ENCODE results near the gene IL3.

IL3 gene

DNA sequence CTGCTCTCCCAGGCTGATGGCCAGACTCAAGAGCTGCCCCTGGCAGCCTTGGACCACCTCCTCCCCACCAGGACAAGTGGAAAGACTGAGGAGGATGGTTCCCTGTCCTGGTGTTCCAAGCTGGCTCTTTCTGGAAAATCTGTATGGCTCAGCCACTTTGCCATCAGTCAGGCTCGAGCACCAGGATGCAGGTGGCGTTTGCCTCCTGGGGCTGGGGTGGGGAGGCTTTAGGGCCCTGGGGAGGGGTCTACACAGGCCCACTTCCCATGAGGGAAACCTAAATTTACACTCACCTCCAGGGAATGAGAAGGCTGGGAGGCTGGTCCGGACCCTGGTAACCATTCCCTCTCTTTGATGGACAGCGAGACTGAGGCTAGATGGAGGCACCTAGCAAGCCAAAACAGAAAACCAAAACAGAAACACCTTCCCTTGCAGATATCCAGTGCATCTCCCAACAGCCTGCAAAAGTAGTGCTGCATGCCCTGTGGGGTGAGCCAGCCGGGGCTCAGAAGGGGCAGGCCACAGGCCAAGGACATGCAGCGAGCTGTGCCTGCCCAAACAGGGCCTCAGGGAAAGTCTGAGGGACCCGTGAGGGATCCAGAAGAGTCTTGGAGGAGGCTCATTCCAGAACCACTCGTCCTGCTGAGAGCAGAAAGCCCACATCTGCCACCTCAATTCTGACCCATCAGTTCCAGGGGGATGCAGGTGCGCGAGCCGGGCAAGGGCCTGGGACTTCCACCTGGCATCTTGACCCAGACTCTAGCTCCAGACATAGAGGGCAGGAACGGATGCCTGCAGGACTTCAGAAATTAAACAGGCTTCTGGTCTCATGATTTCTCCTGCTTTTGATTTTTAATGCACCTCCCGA is 7.7 kb downstream of the IL3 start:
- H2AFZ ChIP-seq (ENCODE audit: low read length, unreplicated experiment), result no peak overlapping the region
- H3K4me1 ChIP-seq (ENCODE audit: control insufficient read depth, insufficient read depth, low read length, unreplicated experiment), result peaks cover 11% of the 10 kb centered on the region
- H3K79me2 ChIP-seq (ENCODE audit: control insufficient read depth, insufficient read depth, low read length, unreplicated experiment), result no peaks in the 10 kb centered on the region
- H3K4me3 ChIP-seq (ENCODE audit: low read depth, low read length), result no peak overlapping the region
- H3K27me3 ChIP-seq (ENCODE audit: insufficient read depth, low read length), result no peaks in the 10 kb centered on the region
- H3K27ac ChIP-seq (ENCODE audit: low read depth, low read length), result no peak overlapping the region
- no peaks in the 10 kb centered on the region for H3K36me3 ChIP-seq (ENCODE audit: insufficient read depth, low read length)

- Histone ChIP-seq H3K4me3 (ENCODE audit: low read depth, low read length) (no peak overlapping the region), H3K27me3 (ENCODE audit: insufficient read depth, low read length) (no peaks in the 10 kb centered on the region), H3K36me3 (ENCODE audit: insufficient read depth, low read length) (no peaks in the 10 kb centered on the region), H3K27ac (ENCODE audit: low read depth, low read length) (no peak overlapping the region), H3K4me1 (ENCODE audit: control insufficient read depth, insufficient read depth, low read length, unreplicated experiment) (peaks cover 25% of the 10 kb centered on the region), H2AFZ (ENCODE audit: low read length, unreplicated experiment) (no peak overlapping the region), H3K79me2 (ENCODE audit: control insufficient read depth, insufficient read depth, low read length, unreplicated experiment) (no peaks in the 10 kb centered on the region)
Observed at GRCh38 chr5:132069561-132069960, 9.1 kb downstream of the IL3 start.

DNA sequence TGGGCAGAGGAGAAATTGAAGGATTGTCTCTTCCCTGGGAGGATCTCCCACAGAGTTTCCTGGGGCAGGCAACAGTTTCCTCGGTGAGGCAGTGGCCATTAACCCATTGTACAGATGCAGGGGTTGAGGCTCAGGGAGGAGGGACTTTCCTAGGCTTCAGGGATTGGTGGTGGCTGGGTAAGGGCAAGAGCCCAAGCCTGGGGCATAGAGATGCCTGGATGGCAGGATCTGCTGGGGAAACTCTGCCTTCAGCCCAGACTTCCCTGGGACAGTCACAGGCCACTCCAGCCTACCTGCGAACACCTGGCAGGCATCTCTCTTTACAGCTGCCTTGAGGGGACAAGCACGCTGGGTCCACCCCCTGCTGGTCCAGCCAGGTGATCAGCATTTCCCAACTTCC is 9.5 kb downstream of the IL3 start:
- Histone ChIP-seq H3K27ac (ENCODE audit: low read depth, low read length) (no peak overlapping the region), H3K36me3 (ENCODE audit: insufficient read depth, low read length) (no peaks in the 10 kb centered on the region), H3K27me3 (ENCODE audit: insufficient read depth, low read length) (no peaks in the 10 kb centered on the region), H3K79me2 (ENCODE audit: control insufficient read depth, insufficient read depth, low read length, unreplicated experiment) (no peaks in the 10 kb centered on the region), H3K4me3 (ENCODE audit: low read depth, low read length) (no peak overlapping the region), H2AFZ (ENCODE audit: low read length, unreplicated experiment) (no peak overlapping the region), H3K4me1 (ENCODE audit: control insufficient read depth, insufficient read depth, low read length, unreplicated experiment) (peaks cover 27% of the 10 kb centered on the region)

- Histone ChIP-seq H3K27ac (ENCODE audit: low read depth, low read length) (no peak overlapping the region), H2AFZ (ENCODE audit: low read length, unreplicated experiment) (no peak overlapping the region)
Observed at GRCh38 chr5:132070460-132071337, 10.2 kb downstream of the IL3 start.

DNA sequence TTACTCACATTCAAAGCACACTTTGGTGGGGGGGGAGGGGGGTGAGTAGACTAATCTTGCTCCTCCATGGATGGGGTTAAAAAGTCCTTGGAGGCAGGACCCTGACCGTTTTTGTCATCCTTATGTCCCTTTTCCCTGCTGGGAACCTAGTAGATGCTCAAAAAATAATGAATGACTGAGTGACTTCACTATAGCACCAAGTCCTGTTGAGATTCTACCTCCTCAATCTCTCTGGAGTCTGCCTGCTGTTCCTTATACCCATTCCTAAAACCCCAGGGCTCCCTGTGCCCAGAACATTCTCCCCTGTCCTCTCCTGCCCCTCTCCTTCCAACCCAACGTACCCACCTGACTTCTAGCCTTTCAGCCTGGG is 10.9 kb downstream of the IL3 start:
- no peaks in the 10 kb centered on the region for H3K27me3 ChIP-seq (ENCODE audit: insufficient read depth, low read length)
- H3K4me1 ChIP-seq (ENCODE audit: control insufficient read depth, insufficient read depth, low read length, unreplicated experiment), result peaks cover 32% of the 10 kb centered on the region
- no peak overlapping the region for H3K4me3 ChIP-seq (ENCODE audit: low read depth, low read length)
- H3K27ac ChIP-seq (ENCODE audit: low read depth, low read length), result no peak overlapping the region
- H3K36me3 ChIP-seq (ENCODE audit: insufficient read depth, low read length), result no peaks in the 10 kb centered on the region
- H3K79me2 ChIP-seq (ENCODE audit: control insufficient read depth, insufficient read depth, low read length, unreplicated experiment), result no peaks in the 10 kb centered on the region
- no peak overlapping the region for H2AFZ ChIP-seq (ENCODE audit: low read length, unreplicated experiment)

More at GRCh38 chr5:132070460-132071337, 10.2 kb downstream of the IL3 start:
- Histone ChIP-seq H3K4me3 (ENCODE audit: low read depth, low read length) (no peak overlapping the region), H3K4me1 (ENCODE audit: control insufficient read depth, insufficient read depth, low read length, unreplicated experiment) (peaks cover 31% of the 10 kb centered on the region), H3K27me3 (ENCODE audit: insufficient read depth, low read length) (no peaks in the 10 kb centered on the region), H3K36me3 (ENCODE audit: insufficient read depth, low read length) (no peaks in the 10 kb centered on the region), H3K79me2 (ENCODE audit: control insufficient read depth, insufficient read depth, low read length, unreplicated experiment) (no peaks in the 10 kb centered on the region)

DNA sequence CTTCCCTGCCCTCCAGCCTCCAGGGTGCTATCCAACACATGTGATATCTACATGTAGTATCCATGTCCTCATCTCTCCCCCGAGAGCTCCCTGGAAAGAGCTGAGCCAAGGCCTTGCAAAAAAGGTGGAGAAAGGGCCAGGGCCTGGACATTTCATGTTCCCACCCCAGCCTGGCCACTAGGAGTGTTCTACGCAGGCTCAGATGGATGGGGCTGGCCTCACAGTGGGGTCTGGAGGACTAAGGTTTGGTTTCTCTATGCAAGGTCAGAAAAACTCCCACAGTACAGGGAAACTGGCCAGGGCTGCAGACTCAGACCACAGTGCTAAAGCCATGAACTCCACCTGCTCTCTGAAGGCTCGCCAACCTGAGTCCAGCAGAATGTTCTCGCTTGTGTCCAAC is 11.6 kb downstream of the IL3 start:
- Histone ChIP-seq H2AFZ (ENCODE audit: low read length, unreplicated experiment) (no peak overlapping the region), H3K4me1 (ENCODE audit: control insufficient read depth, insufficient read depth, low read length, unreplicated experiment) (peaks cover 32% of the 10 kb centered on the region), H3K79me2 (ENCODE audit: control insufficient read depth, insufficient read depth, low read length, unreplicated experiment) (no peaks in the 10 kb centered on the region), H3K4me3 (ENCODE audit: low read depth, low read length) (no peak overlapping the region), H3K27ac (ENCODE audit: low read depth, low read length) (no peak overlapping the region), H3K27me3 (ENCODE audit: insufficient read depth, low read length) (no peaks in the 10 kb centered on the region), H3K36me3 (ENCODE audit: insufficient read depth, low read length) (no peaks in the 10 kb centered on the region)

- peaks cover 32% of the 10 kb centered on the region for H3K4me1 ChIP-seq (ENCODE audit: control insufficient read depth, insufficient read depth, low read length, unreplicated experiment)
Observed at GRCh38 chr5:132072528-132072927, 12.1 kb downstream of the IL3 start.

GRCh38 chr5:132073231-132074013 is 13.0 kb downstream of the IL3 start, which contains the start of gene CSF2:
Gene CSF2, plus strand, starts transcription at chr5:132073789. Its CDS starts 35 bp downstream, at chr5:132073824.
- no peaks in the 10 kb centered on the region for H3K27me3 ChIP-seq (ENCODE audit: insufficient read depth, low read length)
- H2AFZ ChIP-seq (ENCODE audit: low read length, unreplicated experiment), result no peak within 1 kb of the TSS
- H3K79me2 ChIP-seq (ENCODE audit: control insufficient read depth, insufficient read depth, low read length, unreplicated experiment), result no peaks in the 10 kb centered on the region
- peak within 1 kb of the TSS; percentile 52 for H3K27ac ChIP-seq (ENCODE audit: low read depth, low read length)
- peaks cover 32% of the 10 kb centered on the region for H3K4me1 ChIP-seq (ENCODE audit: control insufficient read depth, insufficient read depth, low read length, unreplicated experiment)
- no peaks in the 10 kb centered on the region for H3K36me3 ChIP-seq (ENCODE audit: insufficient read depth, low read length)
- no peak within 1 kb of the TSS; the same call in 1 of the 2 replicates for H3K4me3 ChIP-seq (ENCODE audit: low read depth, low read length)

More at GRCh38 chr5:132072528-132072927, 12.1 kb downstream of the IL3 start:
- no peak overlapping the region for H3K27ac ChIP-seq (ENCODE audit: low read depth, low read length)
- H3K79me2 ChIP-seq (ENCODE audit: control insufficient read depth, insufficient read depth, low read length, unreplicated experiment), result no peaks in the 10 kb centered on the region
- no peak overlapping the region for H2AFZ ChIP-seq (ENCODE audit: low read length, unreplicated experiment)
- H3K36me3 ChIP-seq (ENCODE audit: insufficient read depth, low read length), result no peaks in the 10 kb centered on the region
- H3K4me3 ChIP-seq (ENCODE audit: low read depth, low read length), result no peak overlapping the region
- no peaks in the 10 kb centered on the region for H3K27me3 ChIP-seq (ENCODE audit: insufficient read depth, low read length)

DNA sequence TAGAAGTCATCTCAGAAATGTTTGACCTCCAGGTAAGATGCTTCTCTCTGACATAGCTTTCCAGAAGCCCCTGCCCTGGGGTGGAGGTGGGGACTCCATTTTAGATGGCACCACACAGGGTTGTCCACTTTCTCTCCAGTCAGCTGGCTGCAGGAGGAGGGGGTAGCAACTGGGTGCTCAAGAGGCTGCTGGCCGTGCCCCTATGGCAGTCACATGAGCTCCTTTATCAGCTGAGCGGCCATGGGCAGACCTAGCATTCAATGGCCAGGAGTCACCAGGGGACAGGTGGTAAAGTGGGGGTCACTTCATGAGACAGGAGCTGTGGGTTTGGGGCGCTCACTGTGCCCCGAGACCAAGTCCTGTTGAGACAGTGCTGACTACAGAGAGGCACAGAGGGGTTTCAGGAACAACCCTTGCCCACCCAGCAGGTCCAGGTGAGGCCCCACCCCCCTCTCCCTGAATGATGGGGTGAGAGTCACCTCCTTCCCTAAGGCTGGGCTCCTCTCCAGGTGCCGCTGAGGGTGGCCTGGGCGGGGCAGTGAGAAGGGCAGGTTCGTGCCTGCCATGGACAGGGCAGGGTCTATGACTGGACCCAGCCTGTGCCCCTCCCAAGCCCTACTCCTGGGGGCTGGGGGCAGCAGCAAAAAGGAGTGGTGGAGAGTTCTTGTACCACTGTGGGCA is 13.8 kb downstream of the IL3 start:
- H3K4me3 ChIP-seq (ENCODE audit: low read depth, low read length), result no peak overlapping the region
- no peak overlapping the region for H2AFZ ChIP-seq (ENCODE audit: low read length, unreplicated experiment)
- peaks cover 32% of the 10 kb centered on the region for H3K4me1 ChIP-seq (ENCODE audit: control insufficient read depth, insufficient read depth, low read length, unreplicated experiment)
- no peaks in the 10 kb centered on the region for H3K79me2 ChIP-seq (ENCODE audit: control insufficient read depth, insufficient read depth, low read length, unreplicated experiment)
- no peaks in the 10 kb centered on the region for H3K36me3 ChIP-seq (ENCODE audit: insufficient read depth, low read length)
- no peak overlapping the region for H3K27ac ChIP-seq (ENCODE audit: low read depth, low read length)
- H3K27me3 ChIP-seq (ENCODE audit: insufficient read depth, low read length), result no peaks in the 10 kb centered on the region

Measured in ACC112 (cell line).